Stimulated activated CD8-positive, alpha-beta memory T cell treated with anti-CD3 and anti-CD28 coated beads, Interleukin-15, amount 100 ng/mL, for 48 hours (primary cell): ENCODE data around the gene SIMC1.

Experiments used
- DNase-seq, 2 donors: peaks; one replicate each; pipeline ENCODE4 v3.0.0-alpha.2; 2020; ENCODE audit warnings: low read depth in 2 of 2

Gene SIMC1

DNA sequence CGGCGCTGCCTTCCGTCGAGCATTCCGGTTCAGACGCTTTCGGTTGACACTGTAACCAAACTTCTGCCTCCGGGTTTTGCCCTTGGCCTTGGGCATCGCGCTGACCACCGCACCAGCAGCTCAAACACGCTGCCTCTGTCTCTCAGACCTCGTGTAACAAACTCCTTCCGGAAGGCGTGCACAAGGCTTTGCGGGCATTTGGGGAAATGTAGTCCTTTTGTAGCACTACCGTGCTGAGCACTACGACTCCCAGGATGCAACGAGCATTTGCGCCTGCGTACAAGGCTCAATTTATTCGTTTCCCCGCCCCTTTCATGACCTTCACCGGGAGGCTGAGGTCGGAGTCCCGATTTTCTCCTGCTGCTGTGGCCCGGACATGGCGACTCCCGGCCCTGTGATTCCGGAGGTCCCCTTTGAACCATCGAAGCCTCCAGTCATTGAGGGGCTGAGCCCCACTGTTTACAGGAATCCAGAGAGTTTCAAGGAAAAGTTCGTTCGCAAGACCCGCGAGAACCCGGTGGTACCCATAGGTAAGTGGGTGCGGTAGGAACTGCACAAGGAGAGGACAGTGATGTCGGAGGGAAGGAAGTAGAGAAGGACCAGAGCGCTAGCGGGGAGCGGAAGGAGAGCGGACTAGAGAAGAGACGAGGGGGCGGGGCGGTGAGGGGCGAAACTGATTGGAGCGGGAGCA, 150.4 kb downstream of the SIMC1 start, which contains the start of the genes HIGD2A and NOP16:
TSS of gene HIGD2A (plus strand) at position 308 of the 691 bp plus-strand sequence. CDS start at position 377, 69 bp downstream.
TSS of gene NOP16 (minus strand) at position 155 of the 691 bp plus-strand sequence. CDS start at position 96, 59 bp downstream.
- DNase-seq: peak; percentile 98

- DNase-seq: no peak
These were observed 151.2 kb downstream of the SIMC1 start for GRCh38 chr5:176389135-176390123.

DNA sequence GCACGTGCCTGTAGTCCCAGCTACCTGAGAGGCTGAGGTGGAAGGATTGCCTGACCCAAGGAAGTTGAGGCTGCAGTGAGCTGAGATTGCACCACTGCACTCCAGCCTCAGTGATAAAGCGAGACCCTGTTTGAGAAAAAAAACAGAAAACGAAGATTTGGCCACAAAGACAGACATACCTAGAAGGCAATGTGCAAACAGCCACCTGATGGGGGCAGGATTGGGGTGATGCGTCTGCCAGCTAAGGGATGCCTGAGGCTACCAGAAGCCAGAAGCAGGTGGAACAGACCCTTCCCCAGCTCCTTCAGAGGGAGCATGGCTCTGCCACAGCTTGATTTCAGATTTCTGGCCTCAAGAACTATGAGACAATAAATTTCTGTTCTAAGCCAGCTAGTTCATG, 153.3 kb downstream of the SIMC1 start:
- DNase-seq: no peak

- no peak for DNase-seq
These were observed 153.8 kb downstream of the SIMC1 start for GRCh38 chr5:176391999-176392398.

GRCh38 chr5:176392526-176392925, 154.3 kb downstream of the SIMC1 start:
- no peak for DNase-seq

DNA sequence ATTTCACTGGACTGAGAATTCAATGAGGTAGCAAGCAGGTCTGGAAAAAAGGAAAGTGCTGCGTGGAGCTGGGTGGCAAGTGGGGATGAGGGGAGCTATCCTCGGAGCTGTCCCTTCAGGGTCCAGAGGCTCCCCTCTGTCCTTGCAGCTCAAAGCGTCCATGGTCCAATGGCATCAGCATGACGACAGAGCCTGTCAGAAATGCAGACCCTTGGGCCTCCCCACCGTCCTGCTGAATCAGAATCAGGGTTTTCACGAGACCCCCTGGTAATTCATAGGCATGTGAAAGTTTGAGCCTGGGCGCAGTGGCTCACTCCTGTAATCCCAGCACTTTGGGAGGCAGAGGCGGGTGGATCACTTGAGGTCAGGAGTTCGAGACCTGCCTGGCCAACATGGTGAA, 155.9 kb downstream of the SIMC1 start:
- no peak for DNase-seq

DNA sequence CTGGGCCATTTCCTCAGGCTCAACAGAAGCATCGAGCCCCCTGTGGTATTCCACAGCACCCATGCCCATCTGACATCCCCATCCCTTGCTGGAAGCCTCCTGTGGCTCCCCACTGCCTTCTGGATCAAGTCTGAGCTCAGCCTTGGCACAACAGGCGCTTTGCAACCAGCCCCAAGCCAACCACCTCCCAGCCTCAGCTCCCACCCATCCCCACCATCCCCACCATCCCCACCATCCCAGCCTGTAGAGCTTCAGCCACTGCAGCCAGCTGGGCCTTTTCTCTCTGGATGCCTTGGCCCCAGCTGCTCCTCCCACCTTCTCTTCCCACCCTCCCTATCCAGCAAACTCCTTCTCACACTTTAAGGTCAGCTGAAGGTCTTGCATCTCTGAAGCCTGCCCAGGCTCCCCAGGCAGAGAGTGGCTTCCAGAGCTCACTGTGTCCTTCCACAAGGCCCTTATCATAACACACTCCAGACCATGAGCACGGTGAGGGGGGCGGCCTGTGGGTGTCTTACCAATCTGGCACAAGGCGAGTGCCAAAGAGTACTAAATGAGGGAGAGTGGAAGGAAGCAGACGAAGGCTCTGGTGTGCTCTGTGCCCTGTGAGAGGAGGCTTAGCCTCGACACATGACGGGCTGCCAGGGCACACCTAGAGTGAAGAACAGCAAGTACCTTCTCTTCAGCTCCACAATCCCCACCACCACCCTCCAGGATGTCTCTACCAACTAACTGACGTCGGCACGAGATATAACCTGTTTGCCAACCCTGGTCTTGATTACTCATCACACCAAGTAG, 156.9 kb downstream of the SIMC1 start:
- no peak for DNase-seq
